GM19023 (cell line): Measurements from ENCODE around the gene TULP4.

Source experiments
- ATAC-seq: cut with Tn5 transposase; IDR thresholded peaks from one replicate; pipeline ENCODE4 v1.9.1; 2021; ENCODE audit warnings: mild to moderate bottlenecking, moderate library complexity; ENCODE audit not compliant: unreplicated experiment

The TULP4 gene

GRCh38 chr6:158414851-158415262 is 102.6 kb downstream of the TULP4 start:
- ATAC-seq: no peak

GRCh38 chr6:158415666-158416065 is 103.4 kb downstream of the TULP4 start:
- ATAC-seq: no peak

GRCh38 chr6:158416883-158417759 is 104.9 kb downstream of the TULP4 start:
- ATAC-seq: no peak

GRCh38 chr6:158417760-158418098 is 105.5 kb downstream of the TULP4 start:
- ATAC-seq: no peak

- no peak for ATAC-seq
Observed at GRCh38 chr6:158418501-158418900, 106.2 kb downstream of the TULP4 start.

GRCh38 chr6:158419339-158419909 is 107.2 kb downstream of the TULP4 start:
- no peak for ATAC-seq

- ATAC-seq: no peak
Observed at GRCh38 chr6:158421381-158421780, 109.1 kb downstream of the TULP4 start.

GRCh38 chr6:158422629-158423238 is 110.5 kb downstream of the TULP4 start:
- ATAC-seq: no peak

GRCh38 chr6:158431036-158431435 is 118.8 kb downstream of the TULP4 start:
- no peak for ATAC-seq

- no peak for ATAC-seq
Observed at GRCh38 chr6:158431560-158431959, 119.3 kb downstream of the TULP4 start.

- ATAC-seq: no peak
Observed at GRCh38 chr6:158437571-158437970, 125.3 kb downstream of the TULP4 start.

GRCh38 chr6:158438226-158438625 is 126.0 kb downstream of the TULP4 start:
- no peak for ATAC-seq

- peak; percentile 98 for ATAC-seq
Observed at GRCh38 chr6:158439255-158439654, 127.0 kb downstream of the TULP4 start.

- ATAC-seq: no peak
Observed at GRCh38 chr6:158441716-158442215, 129.5 kb downstream of the TULP4 start.

GRCh38 chr6:158442306-158442705 is 130.0 kb downstream of the TULP4 start:
- no peak for ATAC-seq

GRCh38 chr6:158445426-158446085 is 133.3 kb downstream of the TULP4 start:
- ATAC-seq: no peak

- ATAC-seq: no peak
Observed at GRCh38 chr6:158448856-158449255, 136.6 kb downstream of the TULP4 start.

GRCh38 chr6:158452191-158452590 is 139.9 kb downstream of the TULP4 start:
- ATAC-seq: no peak

GRCh38 chr6:158457131-158457530 is 144.9 kb downstream of the TULP4 start:
- ATAC-seq: no peak

GRCh38 chr6:158457616-158458278 is 145.5 kb downstream of the TULP4 start:
- no peak for ATAC-seq

- no peak for ATAC-seq
Observed at GRCh38 chr6:158459726-158460125, 147.5 kb downstream of the TULP4 start.
